HG03060 (cell line): Measurements from ENCODE around the gene SPATA6L.

ENCODE experiments used
- ATAC-seq: cut with Tn5 transposase; IDR thresholded peaks from one replicate; pipeline ENCODE4 v1.9.1; 2021; ENCODE audit warnings: low read depth, moderate number of reproducible peaks; ENCODE audit not compliant: unreplicated experiment

Gene SPATA6L

GRCh38 chr9:4590430-4591122 lies 75.7 kb downstream of the SPATA6L start:
- ATAC-seq = no peak

- ATAC-seq = no peak
Observed at GRCh38 chr9:4588721-4589120, 77.6 kb downstream of the SPATA6L start.

DNA sequence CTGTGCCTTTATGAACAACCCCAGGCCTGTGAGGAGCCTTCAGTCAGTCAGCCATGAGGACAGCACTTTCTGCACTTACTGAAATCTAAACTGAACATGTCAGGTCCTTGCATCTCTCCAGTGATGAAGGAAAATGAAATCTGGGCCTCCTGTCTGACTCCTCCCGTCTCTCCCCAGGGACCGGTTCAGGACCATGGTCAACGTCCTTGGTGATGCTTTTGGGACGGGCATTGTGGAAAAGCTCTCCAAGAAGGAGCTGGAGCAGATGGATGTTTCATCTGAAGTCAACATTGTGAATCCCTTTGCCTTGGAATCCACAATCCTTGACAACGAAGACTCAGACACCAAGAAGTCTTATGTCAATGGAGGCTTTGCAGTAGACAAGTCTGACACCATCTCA lies 81.1 kb downstream of the SPATA6L start:
- ATAC-seq = no peak

DNA sequence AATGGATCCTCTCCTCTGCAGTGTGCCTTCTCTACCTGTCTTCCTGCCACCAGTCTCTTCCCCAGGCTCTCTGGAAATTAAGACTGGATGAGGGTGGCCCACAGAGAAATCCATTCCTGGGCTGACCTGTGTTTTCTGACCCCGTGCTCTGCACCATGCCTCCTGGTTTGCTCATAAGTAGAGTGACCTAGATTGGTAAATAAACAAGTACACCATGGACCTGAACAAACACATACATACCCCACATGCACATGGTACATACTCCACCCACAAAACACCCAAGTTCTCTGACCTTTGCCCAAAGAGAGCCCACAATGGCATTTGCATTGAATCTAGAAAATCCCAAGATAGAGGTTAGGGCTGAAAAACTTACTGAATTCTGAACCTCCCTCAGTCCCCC lies 81.6 kb downstream of the SPATA6L start:
- ATAC-seq = no peak

DNA sequence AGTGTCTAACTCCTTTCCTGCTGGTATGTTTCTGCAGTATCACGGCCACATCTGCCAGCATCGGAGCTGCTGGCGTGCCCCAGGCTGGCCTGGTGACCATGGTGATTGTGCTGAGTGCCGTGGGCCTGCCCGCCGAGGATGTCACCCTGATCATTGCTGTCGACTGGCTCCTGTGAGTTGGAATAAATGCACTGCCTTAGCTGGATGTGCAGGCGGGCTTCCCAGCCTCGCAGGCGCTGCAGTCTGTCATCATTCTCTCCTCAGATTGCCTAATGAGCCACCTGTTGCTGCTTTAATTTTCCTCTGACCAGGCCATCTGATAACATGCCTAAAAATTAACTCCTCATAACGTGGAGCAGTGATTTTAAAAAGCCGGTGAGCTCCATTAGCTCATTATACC lies 83.3 kb downstream of the SPATA6L start:
- no peak for ATAC-seq

- no peak for ATAC-seq
Observed at GRCh38 chr9:4581861-4582565, 84.3 kb downstream of the SPATA6L start.

DNA sequence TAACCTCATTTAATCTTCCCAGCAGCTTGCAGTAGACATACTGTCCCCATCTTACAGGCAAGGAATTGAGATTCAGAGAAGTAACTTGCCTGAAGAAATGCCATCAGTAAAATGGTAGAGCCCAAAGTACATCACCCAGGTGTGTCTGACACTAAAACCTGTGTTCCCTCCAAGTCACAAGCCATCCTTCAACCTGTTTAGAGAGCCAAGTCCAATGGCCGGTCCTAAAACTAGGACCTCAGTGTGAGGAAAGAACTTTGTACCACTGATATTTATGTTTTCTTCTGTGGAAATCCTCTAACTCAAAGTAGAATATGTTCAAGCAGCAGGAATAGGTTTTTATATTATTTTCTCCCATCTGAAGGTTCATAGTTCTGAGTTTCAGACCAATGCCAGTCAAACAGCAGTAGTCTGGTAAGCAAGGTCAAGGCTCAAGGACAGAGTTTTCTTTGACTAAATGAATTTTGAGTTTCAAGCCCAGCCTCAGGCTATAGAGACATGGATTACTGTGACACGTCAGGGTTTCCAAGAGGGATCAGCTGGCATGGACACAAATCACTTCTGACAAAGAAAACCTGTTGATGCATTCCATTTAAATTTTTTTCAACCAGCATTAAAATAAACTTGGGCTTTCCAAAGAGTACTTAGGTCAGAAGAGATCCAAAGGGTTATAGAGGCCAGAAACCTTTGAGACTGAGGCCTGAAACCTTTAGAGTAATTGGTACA lies 85.1 kb downstream of the SPATA6L start:
- no peak for ATAC-seq

DNA sequence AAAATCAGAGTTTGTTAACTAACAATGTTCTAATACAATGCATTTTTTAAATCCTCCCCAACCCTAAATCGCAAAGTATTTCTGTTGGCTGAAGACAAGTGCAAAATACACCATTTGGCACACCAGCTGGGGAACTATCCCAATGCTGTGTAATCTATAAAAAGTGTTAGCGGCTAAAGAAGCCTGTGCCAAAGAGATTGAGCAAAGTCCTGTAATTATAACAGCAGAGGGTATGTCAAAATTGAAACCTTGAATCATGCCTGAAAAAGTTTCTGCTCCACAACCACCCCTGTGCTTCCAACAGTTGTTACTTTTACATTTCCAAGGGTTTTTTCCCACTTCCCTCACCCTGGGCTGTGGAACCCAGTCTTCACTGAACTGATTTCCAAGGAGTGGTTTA lies 87.3 kb downstream of the SPATA6L start:
- ATAC-seq = no peak

- ATAC-seq = no peak
Observed at GRCh38 chr9:4576448-4576847, 89.8 kb downstream of the SPATA6L start.

DNA sequence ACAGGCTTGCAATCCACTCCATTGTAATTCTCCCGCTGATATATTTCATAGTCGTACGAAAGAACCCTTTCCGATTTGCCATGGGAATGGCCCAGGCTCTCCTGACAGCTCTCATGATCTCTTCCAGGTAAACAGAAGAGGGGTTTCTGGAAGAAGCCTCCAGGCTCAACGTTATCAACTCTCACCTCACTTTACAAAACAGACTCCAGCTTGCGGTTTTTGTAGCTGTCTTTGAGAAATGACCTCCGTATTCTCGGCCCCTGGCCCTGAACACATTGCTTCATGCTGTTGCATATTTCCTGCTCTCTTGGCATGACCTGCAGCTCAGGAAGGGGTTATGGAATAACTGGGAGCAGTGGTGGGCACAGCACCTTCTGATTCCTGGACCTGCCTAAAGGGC lies 90.3 kb downstream of the SPATA6L start:
- no peak for ATAC-seq

- ATAC-seq = no peak
Observed at GRCh38 chr9:4574657-4575243, 91.5 kb downstream of the SPATA6L start.

GRCh38 chr9:4573634-4574389 lies 92.5 kb downstream of the SPATA6L start:
- no peak for ATAC-seq

DNA sequence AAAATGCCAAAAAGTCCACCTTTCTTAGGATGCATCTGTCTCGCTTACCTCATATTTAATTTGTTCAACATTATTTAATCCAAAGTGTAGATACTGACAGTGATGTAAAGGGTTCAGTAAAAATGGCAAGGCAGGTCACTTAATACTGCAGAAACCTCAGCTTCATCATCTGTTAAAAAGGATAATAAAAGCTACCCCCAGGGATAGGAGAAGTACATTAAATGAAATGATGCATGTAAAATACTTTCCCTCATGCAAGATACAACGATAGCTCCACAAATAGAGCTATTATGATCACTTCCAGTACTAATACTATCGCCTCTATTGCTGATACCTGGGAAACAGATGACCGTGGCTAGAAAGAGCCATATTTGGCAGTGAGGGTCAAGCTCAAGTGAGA lies 93.1 kb downstream of the SPATA6L start:
- ATAC-seq = no peak

- ATAC-seq = no peak
Observed at GRCh38 chr9:4572184-4572826, 94.0 kb downstream of the SPATA6L start.

GRCh38 chr9:4569101-4569500 lies 97.2 kb downstream of the SPATA6L start:
- ATAC-seq = no peak

- no peak for ATAC-seq
Observed at GRCh38 chr9:4567601-4568000, 98.7 kb downstream of the SPATA6L start.

DNA sequence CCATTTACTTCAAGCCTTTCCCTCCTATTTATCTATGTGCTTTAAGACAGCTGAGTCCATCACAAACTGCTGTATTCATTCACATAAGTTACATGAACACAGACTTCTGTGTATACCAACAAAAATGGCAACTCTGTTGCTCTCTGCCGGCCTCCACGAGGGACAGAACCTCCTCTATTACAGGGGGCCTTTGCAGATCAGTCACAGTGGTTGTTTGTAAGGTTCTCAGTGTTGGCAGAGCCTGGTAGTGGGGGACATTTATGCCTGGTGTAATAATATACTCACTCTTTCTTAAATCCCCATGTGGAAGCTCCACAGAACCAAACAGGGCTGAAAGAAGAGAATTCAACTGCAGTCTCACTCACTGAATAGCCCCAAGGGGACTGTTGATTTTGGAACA lies 99.5 kb downstream of the SPATA6L start:
- ATAC-seq = no peak

DNA sequence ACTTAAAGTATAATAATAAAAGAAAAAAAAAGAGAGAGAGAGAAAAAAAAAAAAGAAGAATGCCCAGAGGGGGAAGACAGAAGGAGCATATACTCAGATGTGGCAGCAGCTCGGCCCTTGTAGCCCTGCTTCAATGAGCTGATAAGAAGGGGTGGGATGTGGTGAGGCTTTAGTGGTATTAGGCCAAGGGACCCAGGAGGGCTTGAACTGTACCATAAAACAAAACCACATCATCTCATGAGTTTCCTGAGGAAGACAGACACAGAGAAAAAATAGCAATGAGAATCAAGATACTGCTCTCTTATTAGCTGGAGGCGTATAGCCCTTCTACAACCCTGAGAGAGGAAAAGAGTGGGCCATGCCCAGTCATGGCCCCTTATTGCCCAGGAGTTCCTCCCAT lies 103.2 kb downstream of the SPATA6L start:
- ATAC-seq = no peak

- ATAC-seq = peak; percentile 73
Observed at GRCh38 chr9:4559261-4560182, 106.8 kb downstream of the SPATA6L start.
